Left ventricle myocardium inferior (tissue), 1 donor: ENCODE measurements around the gene PTPRT. TPM values are rescaled to one million over a fixed set of nuclear protein-coding genes. Genes with fewer than 3 reads are reported as not detected.

Source experiments
- DNase-seq: peaks from one replicate; pipeline ENCODE4 v3.0.0-alpha.2; 2020
- H3K27ac ChIP-seq: fragments of 200-600 bp; replicated peaks from 2 replicates; pipeline ENCODE4 v1.8.0; 2021
- H3K27me3 ChIP-seq: fragments of 200-600 bp; 2 replicates; pipeline ENCODE4 v1.8.0; 2021; ENCODE audit warnings: low read depth
- H3K36me3 ChIP-seq: fragments of 200-600 bp; 2 replicates; pipeline ENCODE4 v1.8.0; 2021
- H3K4me1 ChIP-seq: fragments of 200-600 bp; 2 replicates; pipeline ENCODE4 v1.8.0; 2021
- H3K4me3 ChIP-seq: fragments of 200-600 bp; 2 replicates; pipeline ENCODE4 v1.8.0; 2021; ENCODE audit warnings: mild to moderate bottlenecking, moderate library complexity
- H3K9me3 ChIP-seq: fragments of 200-600 bp; replicated peaks from 2 replicates; pipeline ENCODE4 v1.8.0; 2021
- intact Hi-C: fragments of 100-400 bp; cut with micrococcal nuclease; formaldehyde crosslinking; loops from one replicate; pipeline ENCODE4 v1.11.0; 2022
- total RNA-seq: library from RNA; stranded (reverse); fragmentation: NEBNext Ultra II Directional; extraction: Animal tissue kit (Norgen Biotek cat#: 25700); gene quantifications from one replicate; pipeline ENCODE4 v1.2.1, GENCODE V29; 2021
- TF ChIP-seq, protein P1 (sequence below): fragments of 200-600 bp; IDR thresholded peaks from 2 replicates; pipeline ENCODE4 v1.8.0; 2021; ENCODE audit warnings: antibody characterized with exemption, mild to moderate bottlenecking, borderline replicate concordance
- donor health status: DM: no; HTN: yes; CAD: no; lungs with severe emphysema.

Gene PTPRT
- total RNA-seq, 1 donor from 2014 or later = 0.08 TPM

DNA sequence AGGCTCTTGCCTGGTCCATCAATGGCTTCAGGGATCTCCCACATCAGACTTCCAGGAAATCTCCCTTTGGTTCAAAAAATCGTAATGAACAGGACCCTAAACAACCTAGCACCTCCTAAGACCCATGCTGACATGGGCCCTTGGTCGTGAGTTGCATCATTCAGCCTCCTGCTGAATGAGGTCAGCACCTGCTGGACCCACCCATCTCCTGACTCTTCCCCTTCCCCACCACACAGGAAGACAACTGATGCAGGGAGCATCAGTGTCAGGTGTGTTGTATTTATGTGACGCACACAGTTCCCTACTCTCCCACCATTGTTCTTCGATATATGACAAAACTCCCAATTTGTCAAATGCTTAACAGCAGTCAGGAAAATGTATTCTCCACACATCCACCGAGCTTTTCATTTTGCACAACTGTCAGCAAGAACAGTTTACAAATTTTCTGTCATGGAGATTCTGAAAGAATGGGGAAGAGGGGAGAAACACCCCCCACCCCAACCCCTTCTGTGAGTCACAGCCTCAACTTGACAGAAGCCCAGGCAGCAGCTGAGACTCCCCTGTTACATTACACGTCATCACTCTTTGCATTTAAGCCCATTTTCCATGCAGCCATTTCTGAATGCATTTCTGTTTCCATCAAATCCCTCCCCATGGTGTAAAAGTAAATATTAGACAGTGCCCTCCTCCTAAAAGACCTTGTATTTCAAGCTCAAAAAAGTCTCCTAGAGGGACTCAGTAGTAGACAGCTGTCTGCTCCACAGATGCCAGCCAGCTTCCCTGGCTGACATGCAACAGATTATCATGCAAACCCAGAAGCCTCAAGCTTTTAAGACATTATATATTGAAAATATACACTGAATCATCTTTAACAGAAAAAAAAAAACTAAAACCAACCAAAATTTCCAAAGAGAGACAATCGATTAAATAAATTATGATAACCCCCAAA is 577.5 kb downstream of the PTPRT start:
- peaks cover 12% of the 10 kb centered on the region for H3K9me3 ChIP-seq
- intact Hi-C loops = no loop called here
- H3K4me1 ChIP-seq = no peaks in the 10 kb centered on the region
- TF ChIP-seq, protein P1, sequence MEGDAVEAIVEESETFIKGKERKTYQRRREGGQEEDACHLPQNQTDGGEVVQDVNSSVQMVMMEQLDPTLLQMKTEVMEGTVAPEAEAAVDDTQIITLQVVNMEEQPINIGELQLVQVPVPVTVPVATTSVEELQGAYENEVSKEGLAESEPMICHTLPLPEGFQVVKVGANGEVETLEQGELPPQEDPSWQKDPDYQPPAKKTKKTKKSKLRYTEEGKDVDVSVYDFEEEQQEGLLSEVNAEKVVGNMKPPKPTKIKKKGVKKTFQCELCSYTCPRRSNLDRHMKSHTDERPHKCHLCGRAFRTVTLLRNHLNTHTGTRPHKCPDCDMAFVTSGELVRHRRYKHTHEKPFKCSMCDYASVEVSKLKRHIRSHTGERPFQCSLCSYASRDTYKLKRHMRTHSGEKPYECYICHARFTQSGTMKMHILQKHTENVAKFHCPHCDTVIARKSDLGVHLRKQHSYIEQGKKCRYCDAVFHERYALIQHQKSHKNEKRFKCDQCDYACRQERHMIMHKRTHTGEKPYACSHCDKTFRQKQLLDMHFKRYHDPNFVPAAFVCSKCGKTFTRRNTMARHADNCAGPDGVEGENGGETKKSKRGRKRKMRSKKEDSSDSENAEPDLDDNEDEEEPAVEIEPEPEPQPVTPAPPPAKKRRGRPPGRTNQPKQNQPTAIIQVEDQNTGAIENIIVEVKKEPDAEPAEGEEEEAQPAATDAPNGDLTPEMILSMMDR = no peak
- DNase-seq = no peak
- no peaks in the 10 kb centered on the region for H3K27me3 ChIP-seq
- H3K4me3 ChIP-seq = no peak overlapping the region
- no peaks in the 10 kb centered on the region for H3K36me3 ChIP-seq
- H3K27ac ChIP-seq = no peak overlapping the region

DNA sequence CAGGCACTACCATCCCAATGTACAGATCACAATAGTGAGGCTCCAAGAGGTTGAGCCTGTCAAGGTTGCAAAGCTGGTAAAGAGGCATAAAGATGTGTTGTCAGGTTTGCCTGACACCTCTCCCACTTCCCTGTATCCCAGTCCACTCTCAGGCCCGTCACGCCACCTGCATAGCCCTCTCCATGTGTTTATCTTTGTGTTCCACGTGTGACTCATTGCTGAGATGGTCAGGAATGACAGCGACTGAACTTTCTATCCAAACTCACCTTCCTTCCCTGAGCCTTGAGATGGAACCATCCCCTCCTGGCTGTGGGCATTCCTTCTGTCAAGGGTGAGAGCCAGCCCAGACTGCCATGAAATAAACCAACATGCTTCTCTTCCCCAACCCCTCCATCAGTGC is 578.3 kb downstream of the PTPRT start:
- DNase-seq = no peak
- Histone ChIP-seq H3K9me3 (peaks cover 12% of the 10 kb centered on the region), H3K4me3 (no peak overlapping the region), H3K27ac (no peak overlapping the region), H3K4me1 (no peaks in the 10 kb centered on the region), H3K27me3 (no peaks in the 10 kb centered on the region), H3K36me3 (no peaks in the 10 kb centered on the region)
- intact Hi-C loops = no loop called here
- TF ChIP-seq, protein P1 = no peak

GRCh38 chr20:42610070-42610469 is 579.6 kb downstream of the PTPRT start:
- H3K4me1 ChIP-seq = no peaks in the 10 kb centered on the region
- TF ChIP-seq, protein P1 = no peak
- no peak overlapping the region for H3K4me3 ChIP-seq
- intact Hi-C loops = no loop called here
- no peaks in the 10 kb centered on the region for H3K27me3 ChIP-seq
- no peak for DNase-seq
- H3K9me3 ChIP-seq = peaks cover 12% of the 10 kb centered on the region
- no peak overlapping the region for H3K27ac ChIP-seq
- H3K36me3 ChIP-seq = no peaks in the 10 kb centered on the region

- Histone ChIP-seq H3K36me3 (no peaks in the 10 kb centered on the region), H3K4me1 (no peaks in the 10 kb centered on the region), H3K27ac (no peak overlapping the region), H3K9me3 (peaks cover 11% of the 10 kb centered on the region), H3K27me3 (no peaks in the 10 kb centered on the region), H3K4me3 (no peak overlapping the region)
- TF ChIP-seq, protein P1 = no peak
- no peak for DNase-seq
- intact Hi-C loops = no loop called here
These were observed 580.1 kb downstream of the PTPRT start for GRCh38 chr20:42609618-42610017.

GRCh38 chr20:42604998-42605956 is 584.4 kb downstream of the PTPRT start:
- Histone ChIP-seq H3K27ac (no peak overlapping the region), H3K9me3 (no peaks in the 10 kb centered on the region), H3K36me3 (no peaks in the 10 kb centered on the region), H3K4me3 (no peak overlapping the region), H3K27me3 (no peaks in the 10 kb centered on the region), H3K4me1 (no peaks in the 10 kb centered on the region)
- intact Hi-C loops = no loop called here
- DNase-seq = no peak
- TF ChIP-seq, protein P1 = no peak
